Measurements from ENCODE around the gene ANKLE2. TPM values are rescaled to one million over a fixed set of nuclear protein-coding genes. Genes with fewer than 3 reads are reported as not detected.

Gene ANKLE2
- polyA plus RNA-seq, 2 of the 4 experiments (the other 2 are of a cell fraction) = 70.7 to 103 TPM

- TF ChIP-seq CTCF (IDR thresholded peaks at IDR 0.05) = no peak
These were observed 74.1 kb downstream of the ANKLE2 start, which contains the start of the genes POLE and PXMP2 (continued) for GRCh38 chr12:132687211-132688164.

GRCh38 chr12:132686825-132687210 lies 74.8 kb downstream of the ANKLE2 start:
- Histone ChIP-seq H3K4me1 (peaks cover 5% of the 10 kb centered on the region; the same call in 2 of the 3 replicates), H3K4me3 (peak overlapping the region; percentile 96), H3K4me2 (peak overlapping the region; percentile 84), H3K9me3 (no peaks in the 10 kb centered on the region), H3K27ac (peak overlapping the region; percentile 86 to 98)
- no peak for FAIRE-seq
- ChIA-PET POLR2A (no interaction called here), CTCF (interaction anchor here (1.0 kb wide), 1 partner anchor 272 kb away, joined by 3 read pairs; no protein-coding TSS in a partner anchor)
- TF ChIP-seq SMC3 (IDR thresholded peaks at IDR 0.05) (no peak), POLR2AphosphoS2 (conservative IDR thresholded peaks at IDR 0.05; ENCODE audit: low read length) (no peak), EP300 (IDR thresholded peaks at IDR 0.05) (no peak), TP53 (CRISPR knock-in tag; IDR thresholded peaks at IDR 0.05) (0 out of 2 replicates have a peak, but pooled peaks have one; percentile 32), EHF (CRISPR knock-in tag; IDR thresholded peaks at IDR 0.05) (no peak), HMGXB4 (CRISPR knock-in tag; IDR thresholded peaks at IDR 0.05; ENCODE audit: borderline replicate concordance) (no peak), JUN (IDR thresholded peaks at IDR 0.05) (0 out of 5 replicates have a peak, but pooled peaks of 1 of the 2 experiments have one; percentile 18), NR3C1 (IDR thresholded peaks at IDR 0.05) (no peak), CHD2 (IDR thresholded peaks at IDR 0.05; ENCODE audit: low read length, partially characterized antibody) (no peak)
- WGBS (ENCODE audit: missing lambda C conversion rate) = 0% methylated on average over 1 of the region's 55 CpGs
- peak; percentile 67 to 77 for ATAC-seq
- DNase-seq (ENCODE audit: low read depth in 1 of 2, low spot score in 1 of 2) = peak in 1 of 2 experiments; percentile 39

- WGBS (ENCODE audit: missing lambda C conversion rate) = 75% methylated on average over 5 of the region's 5 CpGs
- no peak for DNase-seq (ENCODE audit: low read depth in 1 of 2, low spot score in 1 of 2)
- FAIRE-seq = no peak
- H3K9me3 ChIP-seq = no peaks in the 10 kb centered on the region
- H3K27ac ChIP-seq = no peak overlapping the region
- peak overlapping the region; percentile 84; the same call in 1 of the 3 replicates for H3K4me2 ChIP-seq
- ATAC-seq = no peak
- ChIA-PET CTCF (interaction anchor here (1.0 kb wide), 1 partner anchor 10 kb away, joined by 5 read pairs; no protein-coding TSS in a partner anchor), POLR2A (no interaction called here)
- no peak for TF ChIP-seq HEYL (CRISPR knock-in tag; IDR thresholded peaks at IDR 0.05)
- TF ChIP-seq KDM1A (IDR thresholded peaks at IDR 0.05; ENCODE audit: low read depth) = no peak
- TF ChIP-seq SREBF2 (IDR thresholded peaks at IDR 0.05) = no peak
- TF ChIP-seq TFCP2L1 (CRISPR knock-in tag; IDR thresholded peaks at IDR 0.05) = no peak
- no peak for TF ChIP-seq NFE2L2 (conservative IDR thresholded peaks at IDR 0.05; ENCODE audit: low read length)
- TF ChIP-seq NPAS2 (CRISPR knock-in tag; IDR thresholded peaks at IDR 0.05; ENCODE audit: borderline replicate concordance) = no peak
- no peak for TF ChIP-seq CBX8 (IDR thresholded peaks at IDR 0.05)
- no peak for TF ChIP-seq RCOR1 (IDR thresholded peaks at IDR 0.05; ENCODE audit: low read depth, low read length)
- TF ChIP-seq SMC3 (IDR thresholded peaks at IDR 0.05) = no peak
- no peak for TF ChIP-seq ZNF302 (CRISPR knock-in tag; IDR thresholded peaks at IDR 0.05)
- TF ChIP-seq E2F6 (IDR thresholded peaks at IDR 0.05; ENCODE audit: borderline replicate concordance, low read depth) = no peak
- TF ChIP-seq HOXB5 (CRISPR knock-in tag; IDR thresholded peaks at IDR 0.05) = no peak
- TF ChIP-seq BCL3 (IDR thresholded peaks at IDR 0.05) = no peak
- H3K4me3 ChIP-seq = no peak overlapping the region
- H3K4me1 ChIP-seq = peaks cover 5% of the 10 kb centered on the region; the same call in 2 of the 3 replicates
These were observed 76.2 kb downstream of the ANKLE2 start for GRCh38 chr12:132685400-132685799.

Measured in A549 (cell line).